Measurements from ENCODE around the gene CLECL1. TPM values are rescaled to one million over a fixed set of nuclear protein-coding genes. Genes with fewer than 3 reads are reported as not detected.

Gene CLECL1
- total RNA-seq, 1 donor from 2014 or later, result not detected

GRCh38 chr12:9711664-9712063 lies 21.2 kb downstream of the CLECL1 start:
- TF ChIP-seq POLR2AphosphoS5 (IDR thresholded peaks at IDR 0.05; ENCODE audit: insufficient read depth in 1 of 2, low read depth in 1 of 2) (no peak), CTCF (IDR thresholded peaks at IDR 0.05) (no peak), POLR2A (IDR thresholded peaks at IDR 0.05) (no peak)
- DNase-seq (ENCODE audit: extremely low spot score in 2 of 2), result no peak
- Histone ChIP-seq H3K4me3 (no peak overlapping the region), H3K27me3 (no peaks in the 10 kb centered on the region), H3K9me3 (no peaks in the 10 kb centered on the region), H3K27ac (no peak overlapping the region), H3K4me1 (no peaks in the 10 kb centered on the region), H3K36me3 (no peaks in the 10 kb centered on the region)
- intact Hi-C loops (cut with DNase I), result no loop called here

GRCh38 chr12:9710584-9711375 lies 22.1 kb downstream of the CLECL1 start:
- Histone ChIP-seq H3K4me1 (no peaks in the 10 kb centered on the region), H3K9me3 (no peaks in the 10 kb centered on the region), H3K27ac (no peak overlapping the region), H3K27me3 (no peaks in the 10 kb centered on the region), H3K4me3 (no peak overlapping the region), H3K36me3 (no peaks in the 10 kb centered on the region)
- intact Hi-C loops (cut with DNase I), result no loop called here
- DNase-seq (ENCODE audit: extremely low spot score in 2 of 2), result no peak
- no peak for TF ChIP-seq CTCF (IDR thresholded peaks at IDR 0.05)
- no peak for TF ChIP-seq POLR2AphosphoS5 (IDR thresholded peaks at IDR 0.05; ENCODE audit: insufficient read depth in 1 of 2, low read depth in 1 of 2)
- no peak for TF ChIP-seq POLR2A (IDR thresholded peaks at IDR 0.05)

GRCh38 chr12:9708853-9709252 lies 24.0 kb downstream of the CLECL1 start:
- peaks cover 4% of the 10 kb centered on the region for H3K9me3 ChIP-seq
- H3K4me1 ChIP-seq, result no peaks in the 10 kb centered on the region
- H3K4me3 ChIP-seq, result no peak overlapping the region
- H3K27me3 ChIP-seq, result no peaks in the 10 kb centered on the region
- no peak for DNase-seq (ENCODE audit: extremely low spot score in 2 of 2)
- H3K36me3 ChIP-seq, result no peaks in the 10 kb centered on the region
- intact Hi-C loops (cut with DNase I), result no loop called here
- no peak for TF ChIP-seq POLR2AphosphoS5 (IDR thresholded peaks at IDR 0.05; ENCODE audit: insufficient read depth in 1 of 2, low read depth in 1 of 2)
- TF ChIP-seq POLR2A (IDR thresholded peaks at IDR 0.05), result no peak
- H3K27ac ChIP-seq, result no peak overlapping the region

GRCh38 chr12:9707864-9708808 lies 24.8 kb downstream of the CLECL1 start:
- H3K9me3 ChIP-seq, result peaks cover 4% of the 10 kb centered on the region
- intact Hi-C loops (cut with DNase I), result no loop called here
- no peaks in the 10 kb centered on the region for H3K4me1 ChIP-seq
- no peak for DNase-seq (ENCODE audit: extremely low spot score in 2 of 2)
- H3K27ac ChIP-seq, result no peak overlapping the region
- no peaks in the 10 kb centered on the region for H3K36me3 ChIP-seq
- no peaks in the 10 kb centered on the region for H3K27me3 ChIP-seq
- H3K4me3 ChIP-seq, result no peak overlapping the region
- TF ChIP-seq POLR2A (IDR thresholded peaks at IDR 0.05) (no peak), POLR2AphosphoS5 (IDR thresholded peaks at IDR 0.05; ENCODE audit: insufficient read depth in 1 of 2, low read depth in 1 of 2) (no peak), CTCF (IDR thresholded peaks at IDR 0.05) (peak; percentile 35 to 70 (median 70))

GRCh38 chr12:9707356-9707755 lies 25.5 kb downstream of the CLECL1 start:
- intact Hi-C loops (cut with DNase I), result no loop called here
- TF ChIP-seq POLR2AphosphoS5 (IDR thresholded peaks at IDR 0.05; ENCODE audit: insufficient read depth in 1 of 2, low read depth in 1 of 2), result no peak
- no peak for TF ChIP-seq CTCF (IDR thresholded peaks at IDR 0.05)

More at GRCh38 chr12:9707356-9707755, 25.5 kb downstream of the CLECL1 start:
- Histone ChIP-seq H3K27me3 (no peaks in the 10 kb centered on the region), H3K9me3 (peaks cover 4% of the 10 kb centered on the region), H3K27ac (no peak overlapping the region), H3K4me1 (no peaks in the 10 kb centered on the region), H3K4me3 (no peak overlapping the region), H3K36me3 (no peaks in the 10 kb centered on the region)
- no peak for DNase-seq (ENCODE audit: extremely low spot score in 2 of 2)

Data from vagina (tissue), 2 donors.